ENCODE measurements around the gene ANAPC4. TPM values are rescaled to one million over a fixed set of nuclear protein-coding genes. Genes with fewer than 3 reads are reported as not detected.

ANAPC4 gene
- total and polyA plus RNA-seq, 2 of the 8 experiments (the other 6 are each of a cell fraction or from before 2014, with no cell fraction given) = 8.7 to 31.6 TPM

DNA sequence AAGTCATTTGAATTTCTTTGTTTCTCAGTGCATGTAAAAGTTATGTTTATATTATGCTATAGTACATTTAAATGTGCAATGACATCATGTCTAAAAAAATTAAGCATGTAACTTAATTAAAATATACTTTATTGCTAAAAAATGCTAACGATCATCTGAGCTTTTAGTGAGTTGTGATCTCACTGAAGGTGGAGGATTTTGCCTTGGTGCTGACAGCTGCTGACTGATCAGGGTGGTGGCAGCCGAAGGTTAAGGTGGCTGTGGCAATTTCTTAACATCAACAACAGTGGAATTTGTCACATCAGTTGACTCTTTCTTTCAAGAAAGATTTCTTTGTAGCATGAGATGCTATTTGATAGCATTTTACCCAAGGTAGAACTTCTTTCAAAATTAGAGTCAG, 6.6 kb downstream of the ANAPC4 start (continued):
- TF ChIP-seq, protein P1, sequence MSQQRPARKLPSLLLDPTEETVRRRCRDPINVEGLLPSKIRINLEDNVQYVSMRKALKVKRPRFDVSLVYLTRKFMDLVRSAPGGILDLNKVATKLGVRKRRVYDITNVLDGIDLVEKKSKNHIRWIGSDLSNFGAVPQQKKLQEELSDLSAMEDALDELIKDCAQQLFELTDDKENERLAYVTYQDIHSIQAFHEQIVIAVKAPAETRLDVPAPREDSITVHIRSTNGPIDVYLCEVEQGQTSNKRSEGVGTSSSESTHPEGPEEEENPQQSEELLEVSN (IDR thresholded peaks at IDR 0.05) = no peak

All from H1 (cell line).